DOHH2 (cell line): ENCODE results near the gene CACNA1E.
A peak's percentile ranks its signal among the peaks of the same experiment; 100 is the strongest.

Experiments
- H3F3A ChIP-seq: fragments of 200-600 bp; sonication (generic), shearing (Covaris generic); 2 replicates; pipeline ENCODE4 v1.6.0; 2016; ENCODE audit warnings: antibody characterized with exemption, mild to moderate bottlenecking; ENCODE audit not compliant: control insufficient read depth, insufficient read depth
- H3K27ac ChIP-seq: fragments of 200-600 bp; sonication (generic); 2 replicates; pipeline ENCODE4 v1.5.1; 2014; ENCODE audit warnings: low read depth, mild to moderate bottlenecking, low read length, moderate library complexity
- H3K27me3 ChIP-seq: fragments of 200-600 bp; sonication (generic); 2 replicates; pipeline ENCODE4 v1.6.1; 2014; ENCODE audit warnings: mild to moderate bottlenecking, low read length, mixed read lengths; ENCODE audit not compliant: control insufficient read depth
- H3K36me3 ChIP-seq: fragments of 200-600 bp; sonication (generic); 2 replicates; pipeline ENCODE4 v1.6.1; 2014; ENCODE audit warnings: mild to moderate bottlenecking, low read length, moderate library complexity, mixed read lengths; ENCODE audit not compliant: control insufficient read depth
- H3K4me1 ChIP-seq: fragments of 200-600 bp; sonication (generic); 2 replicates; pipeline ENCODE4 v1.6.1; 2014; ENCODE audit warnings: mild to moderate bottlenecking, low read length, mixed read lengths; ENCODE audit not compliant: control insufficient read depth
- H3K4me2 ChIP-seq: fragments of 200-600 bp; sonication (generic); 2 replicates; pipeline ENCODE4 v1.6.0; 2014; ENCODE audit warnings: mild to moderate bottlenecking, low read length, moderate library complexity
- H3K4me3 ChIP-seq: fragments of 200-600 bp; sonication (generic); 2 replicates; pipeline ENCODE4 v1.5.1; 2014; ENCODE audit warnings: mild to moderate bottlenecking, low read length, mixed read lengths
- H3K79me2 ChIP-seq: fragments of 200-600 bp; sonication (generic); 2 replicates; pipeline ENCODE4 v1.6.1; 2014; ENCODE audit warnings: mild to moderate bottlenecking, low read length, mixed read lengths; ENCODE audit not compliant: control insufficient read depth
- H3K9me2 ChIP-seq: fragments of 200-600 bp; sonication (generic); replicated peaks from 2 replicates; pipeline ENCODE4 v1.6.1; 2014; ENCODE audit warnings: mild to moderate bottlenecking, low read length, mixed read lengths; ENCODE audit not compliant: control insufficient read depth
- H3K9me3 ChIP-seq: fragments of 200-600 bp; sonication (generic); 2 replicates; pipeline ENCODE4 v1.6.1; 2014; ENCODE audit warnings: antibody characterized with exemption, low read length, mixed read lengths; ENCODE audit not compliant: control insufficient read depth, insufficient read depth
- H4K20me1 ChIP-seq: fragments of 200-600 bp; sonication (generic); 2 replicates; pipeline ENCODE4 v1.6.0; 2014; ENCODE audit warnings: low read depth, mild to moderate bottlenecking, antibody characterized with exemption, low read length, moderate library complexity; ENCODE audit not compliant: control insufficient read depth, insufficient read depth
- CTCF ChIP-seq: fragments of 200-600 bp; sonication (generic); IDR thresholded peaks from one replicate; pipeline ENCODE4 v1.5.1; 2014; ENCODE audit warnings: antibody characterized with exemption, mild to moderate bottlenecking, low read depth, low read length; ENCODE audit not compliant: poor library complexity, severe bottlenecking
- EZH2phosphoT487 ChIP-seq: fragments of 200-600 bp; sonication (generic); IDR thresholded peaks from 2 replicates; pipeline ENCODE4 v1.6.1; 2017; ENCODE audit warnings: borderline replicate concordance, mild to moderate bottlenecking, antibody characterized with exemption, low read length, moderate library complexity, mixed read lengths

CACNA1E gene

GRCh38 chr1:181493885-181494284 lies 10.6 kb downstream of the CACNA1E start:
- no peaks in the 10 kb centered on the region for H4K20me1 ChIP-seq
- no peak overlapping the region for H3K4me2 ChIP-seq
- no peaks in the 10 kb centered on the region for H3K79me2 ChIP-seq
- no peaks in the 10 kb centered on the region for H3K36me3 ChIP-seq
- TF ChIP-seq CTCF (no peak), EZH2phosphoT487 (no peak)
- no peak overlapping the region for H3K4me3 ChIP-seq
- no peaks in the 10 kb centered on the region for H3K9me2 ChIP-seq
- H3K27ac ChIP-seq = no peak overlapping the region
- no peaks in the 10 kb centered on the region for H3K4me1 ChIP-seq
- H3K27me3 ChIP-seq = no peaks in the 10 kb centered on the region
- no peaks in the 10 kb centered on the region for H3F3A ChIP-seq
- no peaks in the 10 kb centered on the region for H3K9me3 ChIP-seq

- no peak overlapping the region for H3K27ac ChIP-seq
- TF ChIP-seq CTCF = no peak
- no peak for TF ChIP-seq EZH2phosphoT487
These were observed 13.4 kb downstream of the CACNA1E start for GRCh38 chr1:181496759-181497158.

GRCh38 chr1:181497870-181498269 lies 14.6 kb downstream of the CACNA1E start:
- no peaks in the 10 kb centered on the region for H3K79me2 ChIP-seq
- no peak overlapping the region for H3K27ac ChIP-seq
- no peaks in the 10 kb centered on the region for H3K36me3 ChIP-seq
- H4K20me1 ChIP-seq = no peaks in the 10 kb centered on the region
- H3K4me3 ChIP-seq = no peak overlapping the region
- TF ChIP-seq EZH2phosphoT487 = no peak
- peak; percentile 18 for TF ChIP-seq CTCF
- no peaks in the 10 kb centered on the region for H3K9me2 ChIP-seq
- no peaks in the 10 kb centered on the region for H3K4me1 ChIP-seq
- no peaks in the 10 kb centered on the region for H3K9me3 ChIP-seq
- H3F3A ChIP-seq = no peaks in the 10 kb centered on the region
- H3K4me2 ChIP-seq = no peak overlapping the region
- H3K27me3 ChIP-seq = peaks cover 5% of the 10 kb centered on the region; the same call in 1 of the 2 replicates

More at GRCh38 chr1:181496759-181497158, 13.4 kb downstream of the CACNA1E start:
- no peaks in the 10 kb centered on the region for H4K20me1 ChIP-seq
- H3K9me3 ChIP-seq = no peaks in the 10 kb centered on the region
- H3K9me2 ChIP-seq = no peaks in the 10 kb centered on the region
- H3K79me2 ChIP-seq = no peaks in the 10 kb centered on the region
- H3K36me3 ChIP-seq = no peaks in the 10 kb centered on the region
- no peak overlapping the region for H3K4me2 ChIP-seq
- H3K27me3 ChIP-seq = peaks cover 5% of the 10 kb centered on the region; the same call in 1 of the 2 replicates
- H3K4me3 ChIP-seq = no peak overlapping the region
- H3F3A ChIP-seq = no peaks in the 10 kb centered on the region
- no peaks in the 10 kb centered on the region for H3K4me1 ChIP-seq

- no peak overlapping the region for H3K4me2 ChIP-seq
- H4K20me1 ChIP-seq = no peaks in the 10 kb centered on the region
- no peak for TF ChIP-seq EZH2phosphoT487
- TF ChIP-seq CTCF = no peak
- no peaks in the 10 kb centered on the region for H3K79me2 ChIP-seq
- no peaks in the 10 kb centered on the region for H3K4me1 ChIP-seq
- no peaks in the 10 kb centered on the region for H3K9me2 ChIP-seq
- H3K4me3 ChIP-seq = no peak overlapping the region
- H3K9me3 ChIP-seq = no peaks in the 10 kb centered on the region
- H3K27ac ChIP-seq = no peak overlapping the region
- no peaks in the 10 kb centered on the region for H3F3A ChIP-seq
- H3K36me3 ChIP-seq = no peaks in the 10 kb centered on the region
- peaks cover 5% of the 10 kb centered on the region; the same call in 1 of the 2 replicates for H3K27me3 ChIP-seq
These were observed 16.5 kb downstream of the CACNA1E start for GRCh38 chr1:181499825-181500224.
